Measurements from ENCODE around the gene THADA.

- TF ChIP-seq CTCF (optimal IDR thresholded peaks at IDR 0.05 in 1 of 3, IDR thresholded peaks at IDR 0.05 in 1 of 3, conservative IDR thresholded peaks at IDR 0.05 in 1 of 3; ENCODE audit: extremely low read depth in 1 of 3, insufficient read depth in 2 of 3, low read length in 3 of 3) (no peak), EZH2 (IDR thresholded peaks at IDR 0.05; ENCODE audit: low read length) (no peak)
Observed at GRCh38 chr2:43323857-43324256, 272.0 kb downstream of the THADA start.

Data from keratinocyte (primary cell).